ENCODE data around the gene PALS2.
A peak's percentile ranks its signal among the peaks of the same experiment; 100 is the strongest.

Gene PALS2, protein sequence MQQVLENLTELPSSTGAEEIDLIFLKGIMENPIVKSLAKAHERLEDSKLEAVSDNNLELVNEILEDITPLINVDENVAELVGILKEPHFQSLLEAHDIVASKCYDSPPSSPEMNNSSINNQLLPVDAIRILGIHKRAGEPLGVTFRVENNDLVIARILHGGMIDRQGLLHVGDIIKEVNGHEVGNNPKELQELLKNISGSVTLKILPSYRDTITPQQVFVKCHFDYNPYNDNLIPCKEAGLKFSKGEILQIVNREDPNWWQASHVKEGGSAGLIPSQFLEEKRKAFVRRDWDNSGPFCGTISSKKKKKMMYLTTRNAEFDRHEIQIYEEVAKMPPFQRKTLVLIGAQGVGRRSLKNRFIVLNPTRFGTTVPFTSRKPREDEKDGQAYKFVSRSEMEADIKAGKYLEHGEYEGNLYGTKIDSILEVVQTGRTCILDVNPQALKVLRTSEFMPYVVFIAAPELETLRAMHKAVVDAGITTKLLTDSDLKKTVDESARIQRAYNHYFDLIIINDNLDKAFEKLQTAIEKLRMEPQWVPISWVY

DNA sequence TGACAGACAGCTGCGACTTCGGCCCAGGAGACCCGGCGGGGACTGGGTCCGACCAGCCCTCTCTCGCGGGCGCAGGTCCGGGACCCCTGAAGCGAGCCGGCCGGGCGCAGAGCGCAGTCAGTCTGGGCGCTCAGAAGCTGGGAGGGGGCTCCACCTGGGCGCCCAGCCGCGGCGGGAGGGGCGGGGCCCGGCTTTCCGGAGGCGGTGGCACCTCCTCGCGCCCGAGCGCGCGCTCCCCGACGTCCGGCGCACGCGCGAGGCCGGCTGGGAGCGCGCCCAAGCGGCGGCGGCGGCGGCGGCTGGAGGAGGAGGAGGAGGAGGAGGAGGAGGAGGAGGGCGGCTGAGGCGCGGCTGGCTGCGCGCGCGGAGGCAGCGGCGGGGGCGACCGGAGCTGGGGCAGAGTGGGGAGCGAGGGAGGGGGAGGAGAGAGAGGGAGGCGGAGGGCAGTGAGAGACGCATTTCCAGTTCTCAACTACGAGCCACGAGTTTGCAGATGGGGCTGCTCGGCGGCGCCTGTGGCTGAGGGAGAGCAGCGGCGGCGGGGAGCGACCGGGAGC is at the start of gene PALS2:
Gene PALS2, plus strand, starts transcription at position 456 of the 557 bp plus-strand sequence. CDS start 50,216 bp downstream, outside the sequence.
- peak; percentile 25 to 68 for DNase-seq

GRCh38 chr7:24531255-24531654 is 42.0 kb upstream of the PALS2 start:
- no peak for DNase-seq

GRCh38 chr7:24536682-24537081 is 36.6 kb upstream of the PALS2 start:
- DNase-seq = no peak

DNA sequence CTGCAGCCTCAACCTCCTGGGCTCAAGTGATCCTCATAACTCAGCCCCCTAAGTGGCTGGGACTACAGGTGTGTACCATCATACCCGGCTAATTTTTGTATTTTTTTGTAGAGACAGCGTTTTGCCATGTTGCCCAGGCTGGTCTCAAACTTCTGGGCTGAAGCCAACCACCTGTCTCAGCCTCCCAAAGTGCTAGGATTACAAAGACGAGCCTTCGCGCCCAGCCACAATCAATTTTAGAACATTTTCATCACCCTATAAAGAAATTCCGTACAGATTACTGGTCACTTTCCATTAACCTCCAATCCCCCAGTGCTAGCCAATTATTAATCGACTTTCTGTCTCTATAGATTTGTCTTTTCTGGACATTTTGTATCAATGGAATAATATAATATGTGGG is 32.3 kb upstream of the PALS2 start:
- no peak for DNase-seq

DNA sequence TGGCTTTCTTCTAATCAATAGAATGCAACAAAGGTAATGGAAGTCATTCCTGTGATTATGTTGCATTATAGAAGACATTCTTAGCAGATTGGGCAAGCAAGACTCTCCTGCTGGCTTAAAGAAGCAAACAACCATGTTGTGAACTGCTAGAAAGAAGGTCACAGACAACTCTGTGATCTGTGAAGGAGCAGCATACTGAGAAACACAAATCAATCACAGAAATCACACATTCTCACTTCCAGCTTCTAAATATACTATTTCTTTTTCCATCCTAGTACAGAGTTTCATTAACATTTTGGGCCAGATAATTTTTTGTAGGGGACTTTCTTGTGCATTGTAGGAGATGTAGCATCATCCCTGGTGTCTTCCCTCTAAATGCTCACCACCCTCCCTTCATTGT is 28.0 kb upstream of the PALS2 start:
- DNase-seq = no peak

DNA sequence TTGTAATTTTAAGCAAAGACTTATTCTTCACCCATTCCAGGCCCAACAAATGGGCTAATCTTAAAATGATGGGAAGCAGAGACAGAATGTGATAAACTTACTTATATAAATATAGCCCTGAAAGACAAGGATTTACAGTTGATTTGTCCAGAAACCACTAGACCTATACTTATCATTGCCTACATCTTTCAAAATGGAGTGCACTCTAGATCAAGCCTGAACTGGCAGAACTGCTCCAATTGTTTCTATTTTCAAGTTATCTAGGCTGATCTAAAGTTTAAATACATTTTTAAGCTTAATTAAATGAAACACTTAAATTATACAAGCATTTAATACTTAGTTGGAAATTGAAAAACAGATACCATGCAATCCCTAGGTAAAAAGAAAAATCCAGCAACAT is 24.9 kb upstream of the PALS2 start:
- DNase-seq = no peak

DNA sequence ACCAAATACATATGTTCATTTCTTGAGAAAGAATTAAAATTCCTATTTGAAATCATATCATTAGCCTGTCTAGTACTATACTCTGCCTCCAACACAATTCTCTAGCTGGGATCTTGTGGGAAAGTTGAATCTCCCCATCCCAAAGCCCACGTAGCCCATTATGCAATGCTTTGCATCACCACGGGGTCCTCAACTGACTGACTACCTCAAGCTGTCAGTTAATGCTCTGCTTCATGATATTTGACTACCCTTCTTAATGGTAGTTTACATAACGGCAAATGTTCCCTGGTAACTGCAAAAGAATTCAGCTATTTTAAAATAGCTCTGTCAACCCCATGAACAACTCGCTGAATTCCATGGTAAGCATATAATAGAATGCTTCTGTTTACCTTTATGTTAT is 23.3 kb upstream of the PALS2 start:
- DNase-seq = no peak

DNA sequence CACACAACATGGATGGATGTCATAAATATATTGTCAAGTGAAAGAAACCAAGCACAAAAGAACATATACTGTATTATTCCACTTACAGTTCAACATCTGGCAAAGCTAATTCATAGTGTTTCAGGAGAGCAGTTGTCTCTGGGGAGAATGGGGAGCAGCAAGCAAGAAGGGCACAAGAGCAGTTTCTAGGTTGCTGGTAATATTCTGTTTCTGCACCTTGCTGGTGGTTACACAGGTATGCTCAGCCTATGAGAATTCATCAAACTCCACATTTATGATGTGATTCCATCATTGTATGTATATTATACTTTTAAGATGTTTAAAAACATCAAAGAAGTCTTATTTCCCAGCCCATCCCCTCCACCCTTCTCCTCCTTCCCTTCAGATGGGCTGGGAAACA is 18.1 kb upstream of the PALS2 start:
- DNase-seq = no peak

DNA sequence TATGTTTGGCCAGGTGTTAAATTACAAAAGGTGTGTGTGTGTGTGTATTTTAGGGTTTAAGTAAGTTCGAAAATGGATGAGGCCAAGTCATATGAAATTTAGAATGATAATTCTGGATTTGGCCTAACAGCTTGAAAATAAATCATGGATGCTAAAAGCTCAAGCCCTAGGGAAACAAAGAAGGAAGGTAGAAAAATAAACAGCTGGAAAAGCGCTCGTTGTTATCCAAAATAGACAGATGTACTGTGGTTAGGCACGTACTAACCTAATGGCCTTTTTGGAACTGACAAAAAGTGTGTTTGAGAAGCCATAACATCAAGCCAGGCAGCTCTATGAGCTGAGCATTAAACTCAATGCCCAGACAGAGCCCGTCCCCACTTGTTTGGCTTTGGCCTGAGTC is 17.5 kb upstream of the PALS2 start:
- no peak for DNase-seq

GRCh38 chr7:24560772-24561171 is 12.5 kb upstream of the PALS2 start:
- DNase-seq = no peak

DNA sequence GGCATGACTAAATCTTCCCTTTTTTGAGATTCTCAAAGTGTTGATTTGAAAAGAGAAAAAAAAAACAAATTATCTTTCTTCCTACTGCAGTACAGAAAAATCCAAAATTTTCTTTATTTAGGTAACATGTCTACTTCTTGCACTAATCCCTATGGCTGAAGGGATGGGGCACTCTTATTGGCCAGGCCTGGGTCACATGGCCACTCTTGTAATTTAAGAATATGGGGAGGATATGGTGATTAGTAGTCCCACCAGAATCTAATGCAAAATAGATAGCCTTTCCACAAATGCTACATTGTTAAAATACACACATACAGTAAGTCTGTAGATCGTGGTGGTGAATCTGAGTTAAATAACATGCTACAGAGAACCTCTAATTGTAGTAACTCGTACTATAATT is 7.0 kb upstream of the PALS2 start:
- DNase-seq = no peak

DNA sequence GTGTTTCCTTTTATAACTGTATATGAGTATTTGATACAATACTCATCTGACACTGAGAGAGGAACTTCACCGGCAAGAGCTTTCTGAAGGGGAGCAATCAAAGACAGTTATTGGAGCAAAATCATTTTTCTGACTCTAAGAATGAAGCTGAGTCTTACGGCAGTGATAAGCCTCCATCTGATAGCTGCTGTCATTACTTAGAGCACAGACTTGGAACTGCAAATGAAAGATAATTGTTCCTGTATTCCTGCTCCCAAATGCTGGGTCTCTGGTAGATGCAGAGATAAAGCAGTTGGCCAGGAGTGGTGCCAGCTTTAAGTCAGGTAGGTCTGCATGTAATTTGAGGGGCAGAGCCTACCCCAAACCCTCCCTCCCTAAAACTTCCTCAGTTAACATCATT is 2.3 kb upstream of the PALS2 start:
- no peak for DNase-seq

- no peak for DNase-seq
Measured at GRCh38 chr7:24572016-24572392, 1.2 kb upstream of the PALS2 start.

DNA sequence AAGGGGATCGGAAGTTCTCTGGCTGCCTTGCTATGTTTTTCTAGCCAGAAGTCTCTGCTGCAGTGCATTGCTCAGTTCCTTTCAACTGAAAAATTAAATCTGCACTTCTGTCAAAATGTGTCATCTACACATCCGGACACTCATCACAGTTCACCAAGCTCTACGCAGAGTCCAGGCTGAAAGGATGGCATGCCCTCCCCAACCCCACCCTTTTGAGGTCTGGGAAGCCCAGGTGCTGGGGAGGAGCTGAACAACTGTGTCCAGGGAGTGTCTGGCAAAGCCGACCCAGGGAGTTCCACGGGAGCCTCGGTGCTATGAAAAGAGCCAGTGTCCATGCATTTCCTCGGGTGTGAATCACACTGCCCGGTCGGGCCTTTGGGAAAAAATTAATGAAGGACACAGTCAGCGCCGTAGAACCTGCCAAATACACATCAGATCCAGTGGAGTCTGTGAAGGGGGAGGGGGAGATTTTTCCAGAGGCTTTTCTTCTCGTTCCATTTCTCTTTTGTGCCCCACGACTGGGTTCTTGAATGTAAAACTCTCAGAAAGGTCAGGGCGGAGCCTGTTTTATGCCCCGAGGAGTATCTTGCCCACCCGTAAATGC is 757 bp upstream of the PALS2 start:
- DNase-seq = no peak

GRCh38 chr7:24573554-24574338 is 494 bp downstream of the PALS2 start:
- DNase-seq = peak; percentile 14 to 57

DNA sequence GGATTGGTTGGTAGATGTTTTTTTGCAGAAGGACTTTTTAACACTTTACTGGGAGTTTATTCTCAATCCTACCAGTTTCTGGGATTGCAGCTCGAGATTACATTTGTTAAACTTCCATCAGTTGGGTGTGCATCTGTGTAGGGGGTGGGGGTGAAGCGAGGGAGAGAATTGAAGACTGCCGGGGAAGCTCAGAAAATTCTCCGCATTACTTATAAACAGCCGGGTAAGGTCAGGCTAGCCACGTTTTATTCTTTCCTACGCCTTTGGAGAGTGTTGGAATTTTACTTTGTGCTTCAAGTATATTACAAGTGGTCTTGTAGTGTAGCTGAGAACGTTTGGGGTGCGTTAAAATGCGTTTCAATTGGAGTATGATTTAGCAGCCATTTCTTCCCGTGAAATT is 1.1 kb downstream of the PALS2 start:
- no peak for DNase-seq

DNA sequence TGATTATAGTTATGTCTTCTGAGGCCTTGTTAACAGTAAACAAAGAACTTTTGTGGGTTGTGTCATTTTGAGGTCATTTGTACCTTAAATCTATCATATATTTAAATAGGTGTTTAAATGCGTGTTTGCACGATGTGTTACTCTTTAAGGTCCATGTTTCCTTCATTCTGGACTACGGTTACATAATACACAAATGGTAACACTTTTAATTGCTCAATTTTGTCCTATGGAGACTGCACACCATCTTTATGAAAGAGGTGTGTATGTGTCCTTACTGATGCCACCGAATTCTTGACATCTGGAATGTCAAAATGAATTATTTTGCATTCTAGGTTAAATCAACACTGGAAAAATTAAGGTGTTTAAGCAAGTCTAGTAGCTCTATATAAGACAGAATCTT is 1.7 kb downstream of the PALS2 start:
- DNase-seq = no peak

DNA sequence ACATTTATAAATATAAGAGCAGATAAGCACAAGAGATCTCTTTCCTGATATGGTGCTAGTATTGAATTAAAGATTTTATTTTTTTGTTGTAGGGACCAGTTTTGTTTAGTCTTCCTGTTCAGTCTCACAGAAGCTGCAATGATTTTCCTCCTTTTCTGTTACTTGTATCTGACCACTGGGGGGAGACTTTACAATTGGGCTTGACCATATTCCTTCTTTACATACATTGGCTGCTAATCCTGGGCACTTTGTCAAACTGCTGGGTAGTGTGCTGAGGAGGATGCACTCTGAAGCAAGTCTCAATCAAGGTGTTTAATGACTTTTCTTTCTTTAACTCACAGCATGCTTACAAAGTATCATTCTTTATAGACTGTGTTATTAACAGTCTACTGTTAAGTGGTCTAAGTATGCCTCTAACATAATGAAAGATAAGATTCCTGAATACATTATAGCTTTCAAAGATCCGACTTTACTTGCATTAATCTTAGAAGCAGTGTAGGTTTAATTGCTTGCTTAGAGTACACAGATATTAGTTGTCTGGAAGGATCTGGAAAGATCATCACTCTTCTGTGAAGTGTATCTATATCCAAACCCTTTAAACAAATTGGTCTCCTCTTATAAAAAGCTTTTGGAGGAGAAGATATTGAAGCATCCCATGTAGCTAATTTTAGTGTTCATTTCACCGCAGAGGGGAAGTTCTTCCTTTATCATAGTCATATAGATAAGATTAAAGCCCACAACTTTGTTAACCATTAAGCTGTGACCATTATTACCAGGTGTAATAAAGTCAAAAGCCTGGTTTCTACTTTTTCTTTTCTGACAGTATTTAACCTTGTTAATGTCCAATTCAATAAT is 3.1 kb downstream of the PALS2 start:
- peak in 1 of 2 experiments; percentile 7 for DNase-seq

DNA sequence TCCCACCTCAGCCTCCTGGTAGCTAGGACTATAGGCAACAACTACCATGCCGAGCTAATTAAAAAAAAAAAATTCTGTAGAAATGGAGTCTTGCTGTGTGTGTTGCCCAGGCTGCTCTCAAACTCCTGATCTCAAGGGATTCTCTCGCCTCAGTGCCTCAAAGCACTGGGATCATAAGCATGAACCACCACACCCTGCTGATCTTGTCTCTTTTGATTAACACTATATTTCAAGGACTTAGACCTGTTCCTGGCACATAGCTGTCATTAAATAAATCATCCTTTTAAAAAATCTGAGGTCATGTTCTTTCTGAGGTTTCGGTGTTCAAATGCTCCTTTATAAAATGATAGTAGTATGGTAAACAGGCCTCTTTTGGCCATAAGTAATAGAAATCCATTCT is 4.8 kb downstream of the PALS2 start:
- DNase-seq = no peak

- DNase-seq = no peak
Measured at GRCh38 chr7:24580283-24580946, 7.2 kb downstream of the PALS2 start.

GRCh38 chr7:24582166-24582565 is 8.9 kb downstream of the PALS2 start:
- DNase-seq = no peak

GRCh38 chr7:24587853-24588252 is 14.6 kb downstream of the PALS2 start:
- no peak for DNase-seq
